ENCODE results near the gene TOR1A. TPM values are rescaled to one million over a fixed set of nuclear protein-coding genes. Genes with fewer than 3 reads are reported as not detected.

TOR1A gene
- polyA plus RNA-seq, 2 of the 4 experiments (the other 2 are of a cell fraction) = 54.0 to 74.9 TPM

- Histone ChIP-seq H3K4me3 (no peak overlapping the region), H3K9me3 (no peaks in the 10 kb centered on the region), H3K27ac (peak overlapping the region; percentile 88 to 89), H3K4me2 (peak overlapping the region; percentile 73), H3K4me1 (peaks cover 65% of the 10 kb centered on the region)
- POLR2A ChIA-PET = interaction anchor here (0.6 to 3.5 kb wide), 9 partner anchors 10 to 138 kb away, joined by 3 to 27 read pairs (median 11); partner anchors contain the start of gene PTGES
- ATAC-seq = no peak
- no peak for DNase-seq (ENCODE audit: low read depth in 1 of 2, low spot score in 1 of 2)
- no peak for TF ChIP-seq KDM5A (IDR thresholded peaks at IDR 0.05)
- 0 out of 2 replicates have a peak, but pooled peaks have one; percentile 10 for TF ChIP-seq HOXB5 (CRISPR knock-in tag; IDR thresholded peaks at IDR 0.05)
- FAIRE-seq = no peak
- CTCF ChIA-PET = interaction anchor here (0.8 to 26.1 kb wide), 16 partner anchors 8 to 659 kb away, joined by 3 to 1179 read pairs (median 4); partner anchors contain the start of genes ASB6 and PTGES
- 71% methylated on average over 10 of the region's 11 CpGs for WGBS (ENCODE audit: missing lambda C conversion rate)
Observed at GRCh38 chr9:129777769-129778130, 46.2 kb downstream of the TOR1A start.

DNA sequence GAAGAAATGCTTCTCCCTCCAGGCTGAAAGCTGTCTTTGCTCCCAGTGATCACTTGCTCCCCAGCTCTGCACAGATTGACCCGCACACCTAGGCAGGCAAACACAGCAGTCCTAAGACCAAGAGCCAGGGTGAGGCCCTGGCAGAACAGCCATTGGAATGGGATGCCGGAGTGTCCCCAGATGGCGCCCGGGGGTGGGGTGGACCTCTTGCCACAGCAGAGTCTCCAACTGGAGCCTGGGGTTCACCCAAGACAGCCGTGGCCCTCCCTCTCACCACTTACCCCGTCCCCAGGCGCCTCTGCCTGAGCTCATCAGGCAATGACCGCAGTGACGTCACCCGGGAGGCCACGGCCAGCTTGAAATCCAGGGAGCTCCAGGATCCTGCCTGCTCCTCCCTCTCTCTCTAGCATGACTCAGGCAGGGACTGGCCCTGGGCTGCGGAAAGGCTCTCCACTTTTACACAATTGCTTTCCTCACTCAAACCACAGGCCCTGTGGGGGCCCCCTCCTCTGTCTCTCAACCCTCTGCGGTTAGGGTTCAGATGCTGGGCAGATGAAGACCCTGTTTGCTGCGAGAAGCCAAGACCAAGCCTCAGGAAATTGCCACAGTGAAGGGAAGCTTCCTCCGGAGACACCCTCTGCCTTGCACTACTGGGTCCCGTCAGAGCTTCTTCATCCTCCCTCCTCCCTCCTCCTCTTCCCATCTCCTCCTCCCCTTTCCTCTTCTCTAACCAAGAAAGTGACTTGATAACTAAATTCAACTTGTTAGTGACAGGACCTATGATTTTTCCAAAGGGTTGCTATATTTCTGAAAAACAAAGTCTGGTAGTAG is 46.8 kb downstream of the TOR1A start:
- 4% methylated on average over 6 of the region's 16 CpGs for WGBS (ENCODE audit: missing lambda C conversion rate)
- ATAC-seq (peak; percentile 95 to 97), DNase-seq (ENCODE audit: low read depth in 1 of 2, low spot score in 1 of 2) (peak; percentile 96 to 99), FAIRE-seq (no peak)
- POLR2A ChIA-PET = interaction anchor here (0.5 to 3.5 kb wide), 15 partner anchors 10 to 311 kb away, joined by 3 to 27 read pairs (median 5); partner anchors contain the start of gene PTGES
- Histone ChIP-seq H3K4me1 (peaks cover 66% of the 10 kb centered on the region), H3K4me2 (peak overlapping the region; percentile 73), H3K27ac (peak overlapping the region; percentile 88 to 89), H3K9me3 (no peaks in the 10 kb centered on the region), H3K4me3 (0 out of 3 replicates have a peak overlapping the region, but pooled peaks have one; percentile 11)
- CTCF ChIA-PET = interaction anchor here (0.8 to 26.1 kb wide), 19 partner anchors 9 to 659 kb away, joined by 3 to 1179 read pairs (median 4); partner anchors contain the start of genes ASB6 and PTGES
- TF ChIP-seq FOXS1 (CRISPR knock-in tag; IDR thresholded peaks at IDR 0.05) = no peak
- TF ChIP-seq MAX (IDR thresholded peaks at IDR 0.05) = peak; percentile 50; the same call in 1 of the 2 replicates
- TF ChIP-seq GATA3 (IDR thresholded peaks at IDR 0.05; ENCODE audit: borderline replicate concordance) = peak; percentile 73; the same call in 1 of the 2 replicates
- no peak for TF ChIP-seq CHD2 (IDR thresholded peaks at IDR 0.05; ENCODE audit: low read length, partially characterized antibody)
- no peak for TF ChIP-seq FOSB (CRISPR knock-in tag; IDR thresholded peaks at IDR 0.05)
- TF ChIP-seq RARB (CRISPR knock-in tag; IDR thresholded peaks at IDR 0.05) = peak; percentile 66; the same call in 1 of the 2 replicates
- no peak for TF ChIP-seq RNF2 (IDR thresholded peaks at IDR 0.05; ENCODE audit: borderline replicate concordance, low read depth)
- no peak for TF ChIP-seq NPAS2 (CRISPR knock-in tag; IDR thresholded peaks at IDR 0.05; ENCODE audit: borderline replicate concordance)
- no peak for TF ChIP-seq SMC3 (IDR thresholded peaks at IDR 0.05)
- no peak for TF ChIP-seq ELK1 (IDR thresholded peaks at IDR 0.05; ENCODE audit: low read depth, low read length)
- TF ChIP-seq EHMT2 (IDR thresholded peaks at IDR 0.05; ENCODE audit: low read depth) = no peak
- TF ChIP-seq JUN (IDR thresholded peaks at IDR 0.05) = peak; percentile 66 to 89; a peak in 4 of 5 replicates
- no peak for TF ChIP-seq HOXA7 (CRISPR knock-in tag; IDR thresholded peaks at IDR 0.05)
- peak; percentile 65; the same call in 1 of the 2 replicates for TF ChIP-seq RFX5 (IDR thresholded peaks at IDR 0.05)
- TF ChIP-seq KDM1A (IDR thresholded peaks at IDR 0.05; ENCODE audit: low read depth) = no peak
- no peak for TF ChIP-seq ATOH8 (CRISPR knock-in tag; IDR thresholded peaks at IDR 0.05; ENCODE audit: low read depth)
- no peak for TF ChIP-seq NFE2L2 (conservative IDR thresholded peaks at IDR 0.05; ENCODE audit: low read length)
- peak; percentile 42 for TF ChIP-seq POLR2A (IDR thresholded peaks at IDR 0.05; ENCODE audit: low read length)
- no peak for TF ChIP-seq SREBF2 (IDR thresholded peaks at IDR 0.05)
- no peak for TF ChIP-seq POLR2AphosphoS2 (conservative IDR thresholded peaks at IDR 0.05; ENCODE audit: low read length)
- no peak for TF ChIP-seq HDAC2 (IDR thresholded peaks at IDR 0.05)
- TF ChIP-seq PBX3 (IDR thresholded peaks at IDR 0.05) = no peak; the same call in 1 of the 2 replicates
- TF ChIP-seq TP53 (CRISPR knock-in tag; IDR thresholded peaks at IDR 0.05) = no peak
- no peak for TF ChIP-seq NR3C1 (IDR thresholded peaks at IDR 0.05)
- TF ChIP-seq CBX8 (IDR thresholded peaks at IDR 0.05) = no peak
- no peak for TF ChIP-seq ZFP36 (IDR thresholded peaks at IDR 0.05; ENCODE audit: borderline replicate concordance, partially characterized antibody)
- TF ChIP-seq, protein P1, sequence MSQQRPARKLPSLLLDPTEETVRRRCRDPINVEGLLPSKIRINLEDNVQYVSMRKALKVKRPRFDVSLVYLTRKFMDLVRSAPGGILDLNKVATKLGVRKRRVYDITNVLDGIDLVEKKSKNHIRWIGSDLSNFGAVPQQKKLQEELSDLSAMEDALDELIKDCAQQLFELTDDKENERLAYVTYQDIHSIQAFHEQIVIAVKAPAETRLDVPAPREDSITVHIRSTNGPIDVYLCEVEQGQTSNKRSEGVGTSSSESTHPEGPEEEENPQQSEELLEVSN (IDR thresholded peaks at IDR 0.05; ENCODE audit: borderline replicate concordance, low read depth) = no peak
- TF ChIP-seq KDM5A (IDR thresholded peaks at IDR 0.05) = no peak
- TF ChIP-seq, protein P2, sequence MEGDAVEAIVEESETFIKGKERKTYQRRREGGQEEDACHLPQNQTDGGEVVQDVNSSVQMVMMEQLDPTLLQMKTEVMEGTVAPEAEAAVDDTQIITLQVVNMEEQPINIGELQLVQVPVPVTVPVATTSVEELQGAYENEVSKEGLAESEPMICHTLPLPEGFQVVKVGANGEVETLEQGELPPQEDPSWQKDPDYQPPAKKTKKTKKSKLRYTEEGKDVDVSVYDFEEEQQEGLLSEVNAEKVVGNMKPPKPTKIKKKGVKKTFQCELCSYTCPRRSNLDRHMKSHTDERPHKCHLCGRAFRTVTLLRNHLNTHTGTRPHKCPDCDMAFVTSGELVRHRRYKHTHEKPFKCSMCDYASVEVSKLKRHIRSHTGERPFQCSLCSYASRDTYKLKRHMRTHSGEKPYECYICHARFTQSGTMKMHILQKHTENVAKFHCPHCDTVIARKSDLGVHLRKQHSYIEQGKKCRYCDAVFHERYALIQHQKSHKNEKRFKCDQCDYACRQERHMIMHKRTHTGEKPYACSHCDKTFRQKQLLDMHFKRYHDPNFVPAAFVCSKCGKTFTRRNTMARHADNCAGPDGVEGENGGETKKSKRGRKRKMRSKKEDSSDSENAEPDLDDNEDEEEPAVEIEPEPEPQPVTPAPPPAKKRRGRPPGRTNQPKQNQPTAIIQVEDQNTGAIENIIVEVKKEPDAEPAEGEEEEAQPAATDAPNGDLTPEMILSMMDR (IDR thresholded peaks at IDR 0.05) = no peak
- no peak for TF ChIP-seq HEYL (CRISPR knock-in tag; IDR thresholded peaks at IDR 0.05)
- TF ChIP-seq CHD4 (IDR thresholded peaks at IDR 0.05; ENCODE audit: borderline replicate concordance) = no peak
- TF ChIP-seq TFCP2L1 (CRISPR knock-in tag; IDR thresholded peaks at IDR 0.05) = no peak

Measured in A549 (cell line).